ENCODE results near the gene GLRB.

Gene GLRB

DNA sequence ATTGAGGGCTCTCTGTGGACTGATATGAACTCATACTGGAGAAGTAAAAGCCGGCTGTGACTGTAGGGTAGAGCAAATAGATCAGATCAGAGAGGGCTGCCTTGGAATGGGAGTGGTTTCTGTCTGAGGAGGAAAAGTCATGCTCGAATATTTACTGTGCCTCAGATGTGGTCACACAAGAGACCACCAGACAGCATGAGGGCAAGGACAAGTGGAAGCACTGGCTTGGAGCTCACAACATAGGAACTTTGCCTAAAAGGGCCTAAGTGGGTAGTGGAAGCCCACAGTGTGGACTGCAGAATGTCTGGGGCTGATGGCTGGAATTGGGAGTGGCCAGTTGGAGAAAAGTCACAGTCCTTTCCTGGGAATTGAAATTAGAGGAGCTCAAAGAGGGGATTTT lies 19.8 kb downstream of the GLRB start:
- no peak for DNase-seq (ENCODE audit: low spot score)
- TF ChIP-seq, protein P1, sequence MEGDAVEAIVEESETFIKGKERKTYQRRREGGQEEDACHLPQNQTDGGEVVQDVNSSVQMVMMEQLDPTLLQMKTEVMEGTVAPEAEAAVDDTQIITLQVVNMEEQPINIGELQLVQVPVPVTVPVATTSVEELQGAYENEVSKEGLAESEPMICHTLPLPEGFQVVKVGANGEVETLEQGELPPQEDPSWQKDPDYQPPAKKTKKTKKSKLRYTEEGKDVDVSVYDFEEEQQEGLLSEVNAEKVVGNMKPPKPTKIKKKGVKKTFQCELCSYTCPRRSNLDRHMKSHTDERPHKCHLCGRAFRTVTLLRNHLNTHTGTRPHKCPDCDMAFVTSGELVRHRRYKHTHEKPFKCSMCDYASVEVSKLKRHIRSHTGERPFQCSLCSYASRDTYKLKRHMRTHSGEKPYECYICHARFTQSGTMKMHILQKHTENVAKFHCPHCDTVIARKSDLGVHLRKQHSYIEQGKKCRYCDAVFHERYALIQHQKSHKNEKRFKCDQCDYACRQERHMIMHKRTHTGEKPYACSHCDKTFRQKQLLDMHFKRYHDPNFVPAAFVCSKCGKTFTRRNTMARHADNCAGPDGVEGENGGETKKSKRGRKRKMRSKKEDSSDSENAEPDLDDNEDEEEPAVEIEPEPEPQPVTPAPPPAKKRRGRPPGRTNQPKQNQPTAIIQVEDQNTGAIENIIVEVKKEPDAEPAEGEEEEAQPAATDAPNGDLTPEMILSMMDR (IDR thresholded peaks at IDR 0.05; ENCODE audit: extremely low read depth, missing control alignments) = no peak

DNA sequence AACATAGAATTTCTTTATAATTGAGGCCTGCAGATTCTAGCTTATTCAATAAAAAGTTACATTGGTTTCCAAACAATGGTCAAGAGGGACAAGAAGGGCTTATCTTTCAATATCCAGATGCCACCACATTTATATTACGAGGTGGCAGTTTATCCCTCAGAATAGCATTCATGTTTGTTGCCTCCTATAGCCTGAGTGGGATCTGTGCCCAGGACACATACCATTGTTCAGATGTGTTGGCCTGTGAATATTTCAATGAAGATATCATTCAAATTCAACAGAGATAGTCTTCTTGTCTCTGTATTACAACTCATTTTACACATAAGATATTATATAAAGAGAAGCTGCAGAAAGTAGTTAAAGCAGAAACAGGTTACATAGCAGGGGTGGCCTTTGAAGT lies 20.5 kb downstream of the GLRB start:
- TF ChIP-seq, protein P1 (IDR thresholded peaks at IDR 0.05; ENCODE audit: extremely low read depth, missing control alignments) = no peak
- no peak for DNase-seq (ENCODE audit: low spot score)

DNA sequence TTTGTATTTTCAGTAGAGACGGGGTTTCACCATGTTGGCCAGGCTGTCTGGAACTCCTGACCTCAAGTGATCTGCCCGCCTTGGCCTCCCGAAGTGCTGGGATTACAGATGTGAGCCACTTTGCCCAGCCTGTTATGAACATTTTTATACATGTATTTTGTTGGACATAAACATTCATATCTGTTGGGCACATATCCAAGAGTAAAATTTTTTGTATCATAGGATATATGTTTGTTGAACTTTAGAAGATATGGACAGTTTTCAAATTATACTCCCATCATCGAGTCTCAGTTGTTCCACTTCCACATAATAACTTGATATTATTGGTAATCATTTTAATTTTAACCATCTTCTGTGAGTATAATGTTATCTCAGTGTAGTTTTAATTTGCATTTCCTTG lies 23.6 kb downstream of the GLRB start:
- TF ChIP-seq, protein P1 (IDR thresholded peaks at IDR 0.05; ENCODE audit: extremely low read depth, missing control alignments) = no peak
- DNase-seq (ENCODE audit: low spot score) = no peak

DNA sequence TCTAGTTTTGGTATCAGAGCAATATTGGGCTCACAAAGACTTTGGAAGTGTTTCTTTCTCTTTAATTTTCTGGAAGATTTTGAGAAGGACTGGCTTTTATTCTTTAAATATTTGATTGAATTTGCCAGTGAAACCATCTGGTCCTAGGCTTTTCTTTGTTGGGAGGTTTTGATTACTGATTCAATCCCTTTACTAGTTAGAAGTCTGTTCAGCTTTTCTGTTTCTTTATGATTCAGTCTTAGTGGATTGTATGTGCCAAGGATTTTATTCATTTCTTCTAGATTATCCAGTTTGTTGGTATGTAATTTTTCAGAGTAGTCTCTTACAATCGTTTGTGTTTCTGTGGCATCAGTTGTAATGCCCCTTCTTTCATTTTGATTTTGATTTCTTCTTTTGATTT lies 28.6 kb downstream of the GLRB start:
- no peak for DNase-seq (ENCODE audit: low spot score)
- TF ChIP-seq, protein P1 (IDR thresholded peaks at IDR 0.05; ENCODE audit: extremely low read depth, missing control alignments) = no peak

DNA sequence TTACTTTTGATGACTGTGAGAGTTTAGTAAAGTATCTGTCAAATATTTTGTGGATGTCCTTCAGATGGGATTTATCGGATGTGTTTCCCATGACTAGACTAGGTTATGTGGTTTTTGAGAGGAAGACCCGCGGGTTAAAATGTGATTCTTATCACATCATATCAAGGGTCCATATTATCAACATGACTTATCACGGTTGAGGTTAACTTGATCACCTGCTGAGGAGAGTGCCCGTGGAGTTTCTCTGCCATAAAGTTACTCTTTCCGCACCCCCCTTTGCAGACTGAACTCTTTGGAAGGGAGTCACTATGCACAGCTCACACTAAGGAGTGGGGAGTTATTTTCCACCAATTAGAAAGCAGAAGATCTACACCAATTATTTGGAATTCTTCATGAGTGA lies 38.7 kb downstream of the GLRB start:
- TF ChIP-seq, protein P1 (IDR thresholded peaks at IDR 0.05; ENCODE audit: extremely low read depth, missing control alignments) = no peak
- DNase-seq (ENCODE audit: low spot score) = no peak

DNA sequence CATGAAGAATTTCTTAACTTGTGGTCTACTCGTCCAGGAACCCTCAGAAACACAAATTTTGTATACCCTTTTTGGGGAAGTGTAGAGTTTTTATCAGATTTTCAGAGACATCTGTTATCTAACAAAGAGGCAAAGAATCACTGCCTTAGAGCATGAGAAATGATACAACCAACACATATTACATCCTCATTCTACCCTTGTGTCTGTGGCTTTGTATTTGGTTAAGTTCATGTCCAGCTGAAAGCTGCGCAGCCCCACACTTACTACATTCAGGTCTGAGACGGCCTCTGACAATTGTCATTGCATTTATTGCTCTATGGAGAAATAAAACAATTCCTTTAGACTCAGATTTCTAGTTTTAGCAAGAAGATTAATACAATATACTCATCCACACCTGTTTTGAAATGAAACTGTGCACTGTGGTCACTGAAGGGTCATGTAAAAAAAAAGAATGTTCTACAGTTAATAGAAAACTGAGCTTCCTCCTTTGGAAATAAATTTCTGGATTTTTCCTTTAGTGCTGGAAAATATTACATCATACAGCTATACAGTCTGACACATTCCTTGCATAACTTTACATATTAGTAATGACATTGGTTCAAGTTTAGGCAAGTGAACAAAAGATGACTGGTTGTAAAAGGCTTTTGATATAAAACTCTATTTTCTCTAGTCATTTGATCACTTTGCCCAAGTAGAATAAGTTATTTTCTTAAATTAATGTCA lies 39.8 kb downstream of the GLRB start:
- DNase-seq (ENCODE audit: low spot score) = no peak
- TF ChIP-seq, protein P1 (IDR thresholded peaks at IDR 0.05; ENCODE audit: extremely low read depth, missing control alignments) = no peak

DNA sequence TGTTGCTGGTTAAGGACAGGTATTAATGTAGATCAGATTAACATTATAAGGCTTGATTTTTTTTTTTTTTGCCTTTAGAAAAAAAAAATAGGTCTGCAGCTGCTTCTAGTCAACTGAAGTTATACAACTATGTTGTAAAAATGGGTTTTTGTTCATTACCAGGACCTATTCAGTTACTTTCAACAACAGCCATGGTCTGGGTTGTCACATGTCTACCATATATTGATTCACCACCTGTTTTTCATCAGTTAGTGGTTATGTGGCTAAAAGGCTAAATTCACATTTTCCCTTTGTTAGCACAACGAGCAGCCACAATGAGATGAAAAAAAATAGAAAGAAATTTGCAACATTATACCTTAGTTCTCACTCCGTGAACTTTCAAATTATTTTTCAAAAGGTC lies 45.5 kb downstream of the GLRB start:
- no peak for DNase-seq (ENCODE audit: low spot score)
- TF ChIP-seq, protein P1 (IDR thresholded peaks at IDR 0.05; ENCODE audit: extremely low read depth, missing control alignments) = no peak

Data from GM20000 (cell line).